OCI-LY7 (cell line): ENCODE data around the gene DHRS7.

Experiments
- EZH2phosphoT487 ChIP-seq: fragments of 200-600 bp; sonication (generic); IDR thresholded peaks from 2 replicates; pipeline ENCODE4 v1.6.1; 2018; ENCODE audit warnings: low read depth, borderline replicate concordance, mild to moderate bottlenecking, mixed run types, antibody characterized with exemption, low read length, moderate library complexity, mixed read lengths
- TF ChIP-seq, protein P1 (sequence below): fragments of 200-600 bp; sonication (generic); conservative IDR thresholded peaks from 2 replicates; pipeline ENCODE4 v1.5.1; 2014; ENCODE audit warnings: mild to moderate bottlenecking, antibody characterized with exemption, low read length, moderate library complexity, mixed read lengths

DNA sequence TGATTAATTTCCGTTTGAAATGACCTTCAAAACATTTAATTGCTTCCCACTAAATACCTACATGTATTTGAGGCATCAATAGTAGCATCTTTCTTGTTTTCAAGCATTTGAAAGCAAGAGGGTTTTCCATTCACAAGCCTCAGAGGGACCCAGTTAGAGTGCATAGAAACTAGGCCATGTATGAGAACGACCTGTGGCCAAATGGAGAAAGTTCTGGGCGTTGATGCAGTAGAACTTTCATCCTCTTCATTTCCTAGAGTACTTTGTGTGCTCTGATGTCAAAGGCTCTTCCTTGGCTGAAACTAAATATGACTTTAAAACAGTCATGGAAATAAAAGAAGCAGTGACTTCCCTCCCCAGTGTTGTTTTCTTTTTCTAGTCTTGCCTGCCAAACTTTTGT, 944 bp upstream of the DHRS7 start:
- TF ChIP-seq, protein P1, sequence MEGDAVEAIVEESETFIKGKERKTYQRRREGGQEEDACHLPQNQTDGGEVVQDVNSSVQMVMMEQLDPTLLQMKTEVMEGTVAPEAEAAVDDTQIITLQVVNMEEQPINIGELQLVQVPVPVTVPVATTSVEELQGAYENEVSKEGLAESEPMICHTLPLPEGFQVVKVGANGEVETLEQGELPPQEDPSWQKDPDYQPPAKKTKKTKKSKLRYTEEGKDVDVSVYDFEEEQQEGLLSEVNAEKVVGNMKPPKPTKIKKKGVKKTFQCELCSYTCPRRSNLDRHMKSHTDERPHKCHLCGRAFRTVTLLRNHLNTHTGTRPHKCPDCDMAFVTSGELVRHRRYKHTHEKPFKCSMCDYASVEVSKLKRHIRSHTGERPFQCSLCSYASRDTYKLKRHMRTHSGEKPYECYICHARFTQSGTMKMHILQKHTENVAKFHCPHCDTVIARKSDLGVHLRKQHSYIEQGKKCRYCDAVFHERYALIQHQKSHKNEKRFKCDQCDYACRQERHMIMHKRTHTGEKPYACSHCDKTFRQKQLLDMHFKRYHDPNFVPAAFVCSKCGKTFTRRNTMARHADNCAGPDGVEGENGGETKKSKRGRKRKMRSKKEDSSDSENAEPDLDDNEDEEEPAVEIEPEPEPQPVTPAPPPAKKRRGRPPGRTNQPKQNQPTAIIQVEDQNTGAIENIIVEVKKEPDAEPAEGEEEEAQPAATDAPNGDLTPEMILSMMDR, result no peak
- TF ChIP-seq EZH2phosphoT487, result no peak
